ENCODE data around the gene WWTR1.

WWTR1 gene

DNA sequence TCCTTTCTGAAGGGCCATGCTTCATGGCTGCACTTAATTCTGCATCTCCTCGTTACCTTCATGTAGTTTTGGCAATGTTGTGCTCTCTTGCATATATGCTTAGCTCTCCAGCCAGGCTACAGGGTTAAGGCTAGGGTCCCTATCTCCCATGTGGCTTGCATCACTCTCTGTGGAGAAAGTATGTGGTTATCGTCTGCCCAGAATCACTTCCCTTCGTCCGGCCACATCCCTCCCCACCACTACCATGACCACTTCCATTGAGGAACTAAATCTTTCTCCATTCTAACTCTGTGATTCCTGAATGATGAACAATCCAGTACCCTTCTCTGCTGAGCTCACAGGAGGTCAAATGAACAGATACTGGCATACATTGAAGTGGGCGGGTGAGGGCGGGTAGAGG, 34.0 kb downstream of the WWTR1 start:
- Histone ChIP-seq H3K9me2 (ENCODE audit: low read depth, low read length) (no peaks in the 10 kb centered on the region), H3K4me3 (ENCODE audit: low read depth, low read length, poor library complexity, severe bottlenecking) (no peak overlapping the region), H3K27ac (ENCODE audit: low read depth, low read length, poor library complexity, severe bottlenecking) (no peak overlapping the region), H3K4me1 (ENCODE audit: insufficient read depth, low read length, severe bottlenecking) (no peaks in the 10 kb centered on the region), H3F3A (ENCODE audit: insufficient read depth, low read length) (no peaks in the 10 kb centered on the region), H3K27me3 (ENCODE audit: insufficient read depth, low read length) (no peaks in the 10 kb centered on the region), H2AFZ (ENCODE audit: low read length) (no peak overlapping the region), H3K4me2 (ENCODE audit: low read length) (no peak overlapping the region), H4K20me1 (ENCODE audit: insufficient read depth, low read length) (no peaks in the 10 kb centered on the region), H3K9me3 (ENCODE audit: low read length) (no peaks in the 10 kb centered on the region), H3K79me2 (ENCODE audit: insufficient read depth, low read length) (no peaks in the 10 kb centered on the region), H3K9ac (ENCODE audit: low read length) (no peak overlapping the region), H3K36me3 (ENCODE audit: insufficient read depth, low read length) (no peaks in the 10 kb centered on the region)
- TF ChIP-seq, protein P1, sequence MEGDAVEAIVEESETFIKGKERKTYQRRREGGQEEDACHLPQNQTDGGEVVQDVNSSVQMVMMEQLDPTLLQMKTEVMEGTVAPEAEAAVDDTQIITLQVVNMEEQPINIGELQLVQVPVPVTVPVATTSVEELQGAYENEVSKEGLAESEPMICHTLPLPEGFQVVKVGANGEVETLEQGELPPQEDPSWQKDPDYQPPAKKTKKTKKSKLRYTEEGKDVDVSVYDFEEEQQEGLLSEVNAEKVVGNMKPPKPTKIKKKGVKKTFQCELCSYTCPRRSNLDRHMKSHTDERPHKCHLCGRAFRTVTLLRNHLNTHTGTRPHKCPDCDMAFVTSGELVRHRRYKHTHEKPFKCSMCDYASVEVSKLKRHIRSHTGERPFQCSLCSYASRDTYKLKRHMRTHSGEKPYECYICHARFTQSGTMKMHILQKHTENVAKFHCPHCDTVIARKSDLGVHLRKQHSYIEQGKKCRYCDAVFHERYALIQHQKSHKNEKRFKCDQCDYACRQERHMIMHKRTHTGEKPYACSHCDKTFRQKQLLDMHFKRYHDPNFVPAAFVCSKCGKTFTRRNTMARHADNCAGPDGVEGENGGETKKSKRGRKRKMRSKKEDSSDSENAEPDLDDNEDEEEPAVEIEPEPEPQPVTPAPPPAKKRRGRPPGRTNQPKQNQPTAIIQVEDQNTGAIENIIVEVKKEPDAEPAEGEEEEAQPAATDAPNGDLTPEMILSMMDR (IDR thresholded peaks at IDR 0.05; ENCODE audit: low read length): no peak
- no peak for TF ChIP-seq EZH2 (IDR thresholded peaks at IDR 0.05; ENCODE audit: borderline replicate concordance, low read length)

DNA sequence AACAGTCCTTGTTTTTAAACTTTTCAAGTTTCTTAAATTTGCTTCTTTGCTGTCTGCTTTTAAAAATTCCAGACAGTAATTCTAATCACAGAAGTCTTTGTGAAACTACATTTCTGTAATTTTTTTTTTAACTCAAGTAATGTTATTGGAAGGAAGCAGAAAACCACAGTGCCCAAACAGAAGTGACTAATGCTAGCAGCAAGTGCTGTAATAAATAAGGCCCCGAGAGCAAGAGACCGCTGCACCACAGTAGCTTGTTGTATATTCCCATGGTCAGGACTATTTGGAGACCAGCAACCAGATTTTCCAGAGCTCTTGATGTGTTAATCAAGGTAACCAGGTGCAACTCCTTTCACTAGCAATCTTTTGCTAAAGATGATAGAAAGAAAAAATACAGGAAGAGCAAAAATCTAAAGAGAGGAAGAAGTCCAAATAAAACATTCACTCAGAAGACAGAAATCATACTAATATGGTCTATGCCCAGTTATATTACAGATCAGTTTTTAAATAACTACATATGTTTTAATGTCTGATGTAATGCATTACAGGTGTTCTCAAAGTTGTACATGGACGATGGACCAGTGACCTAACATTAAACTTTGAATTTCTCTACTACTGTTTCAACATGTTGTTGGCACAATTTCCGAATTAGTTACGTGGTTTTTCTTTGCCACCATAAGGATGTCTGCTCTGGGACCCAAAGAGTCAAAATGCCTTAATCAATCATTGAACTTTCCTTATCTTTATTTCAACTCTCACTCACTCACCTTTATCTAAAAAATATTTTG, 36.4 kb downstream of the WWTR1 start:
- H3K4me1 ChIP-seq (ENCODE audit: insufficient read depth, low read length, severe bottlenecking): no peaks in the 10 kb centered on the region
- no peak overlapping the region for H3K9ac ChIP-seq (ENCODE audit: low read length)
- H3K9me2 ChIP-seq (ENCODE audit: low read depth, low read length): no peaks in the 10 kb centered on the region
- TF ChIP-seq, protein P1 (IDR thresholded peaks at IDR 0.05; ENCODE audit: low read length): no peak
- no peak for TF ChIP-seq EZH2 (IDR thresholded peaks at IDR 0.05; ENCODE audit: borderline replicate concordance, low read length)
- no peaks in the 10 kb centered on the region for H3K27me3 ChIP-seq (ENCODE audit: insufficient read depth, low read length)
- no peak overlapping the region for H3K27ac ChIP-seq (ENCODE audit: low read depth, low read length, poor library complexity, severe bottlenecking)
- no peak overlapping the region for H2AFZ ChIP-seq (ENCODE audit: low read length)
- no peaks in the 10 kb centered on the region for H3K36me3 ChIP-seq (ENCODE audit: insufficient read depth, low read length)
- no peaks in the 10 kb centered on the region for H3K9me3 ChIP-seq (ENCODE audit: low read length)
- no peaks in the 10 kb centered on the region for H3K79me2 ChIP-seq (ENCODE audit: insufficient read depth, low read length)
- no peaks in the 10 kb centered on the region for H4K20me1 ChIP-seq (ENCODE audit: insufficient read depth, low read length)
- no peak overlapping the region for H3K4me3 ChIP-seq (ENCODE audit: low read depth, low read length, poor library complexity, severe bottlenecking)
- no peaks in the 10 kb centered on the region for H3F3A ChIP-seq (ENCODE audit: insufficient read depth, low read length)
- H3K4me2 ChIP-seq (ENCODE audit: low read length): no peak overlapping the region

DNA sequence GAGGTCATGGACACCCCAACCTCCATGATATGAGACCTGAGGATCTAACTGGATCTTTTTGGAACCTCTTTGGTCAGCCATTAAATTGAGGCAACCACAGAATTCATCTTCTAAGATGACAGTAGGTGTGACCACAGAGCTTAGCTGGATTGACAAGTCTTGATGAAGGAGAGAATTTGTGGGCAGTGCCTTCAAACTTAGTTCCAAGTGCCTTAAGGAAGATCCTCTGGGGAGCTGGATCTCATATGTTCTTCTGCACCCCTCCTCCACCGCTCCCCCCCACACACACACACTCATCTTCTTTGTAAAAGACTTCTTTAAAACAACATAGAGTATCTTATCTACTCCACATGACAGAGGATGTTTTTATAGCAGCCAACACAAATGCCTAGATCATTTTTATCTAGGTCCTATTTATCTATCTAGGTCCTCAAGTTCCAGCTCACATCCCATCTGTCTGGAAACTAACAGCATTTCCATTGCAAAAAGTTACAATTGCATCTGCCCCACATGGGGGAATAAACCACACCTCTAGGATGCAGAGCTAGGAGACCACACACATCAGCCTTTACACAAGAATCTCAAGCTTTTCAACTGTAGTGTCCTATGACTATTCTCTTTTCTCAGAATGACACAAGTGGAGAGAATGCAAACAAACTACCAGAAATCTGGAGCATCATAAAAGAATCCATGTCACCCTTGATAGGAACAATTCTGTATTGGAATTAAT, 37.4 kb downstream of the WWTR1 start:
- Histone ChIP-seq H3K27me3 (ENCODE audit: insufficient read depth, low read length) (no peaks in the 10 kb centered on the region), H3K36me3 (ENCODE audit: insufficient read depth, low read length) (no peaks in the 10 kb centered on the region), H4K20me1 (ENCODE audit: insufficient read depth, low read length) (no peaks in the 10 kb centered on the region), H3K9ac (ENCODE audit: low read length) (no peak overlapping the region), H3K9me3 (ENCODE audit: low read length) (no peaks in the 10 kb centered on the region), H3K27ac (ENCODE audit: low read depth, low read length, poor library complexity, severe bottlenecking) (no peak overlapping the region), H2AFZ (ENCODE audit: low read length) (no peak overlapping the region), H3K4me2 (ENCODE audit: low read length) (no peak overlapping the region), H3K4me3 (ENCODE audit: low read depth, low read length, poor library complexity, severe bottlenecking) (no peak overlapping the region), H3K9me2 (ENCODE audit: low read depth, low read length) (no peaks in the 10 kb centered on the region), H3K79me2 (ENCODE audit: insufficient read depth, low read length) (no peaks in the 10 kb centered on the region), H3F3A (ENCODE audit: insufficient read depth, low read length) (no peaks in the 10 kb centered on the region), H3K4me1 (ENCODE audit: insufficient read depth, low read length, severe bottlenecking) (no peaks in the 10 kb centered on the region)
- TF ChIP-seq EZH2 (IDR thresholded peaks at IDR 0.05; ENCODE audit: borderline replicate concordance, low read length): no peak
- TF ChIP-seq, protein P1 (IDR thresholded peaks at IDR 0.05; ENCODE audit: low read length): no peak

All from OCI-LY1 (cell line).